Ishikawa (cell line): Measurements from ENCODE around the gene GALNT7.

Source experiments
- REST ChIP-seq: IDR thresholded peaks from 2 replicates; pipeline ENCODE4 v1.6.1; 2012; ENCODE audit warnings: low read depth, mild to moderate bottlenecking
- TEAD4 ChIP-seq: IDR thresholded peaks from 2 replicates; pipeline ENCODE4 v1.6.1; 2012

GRCh38 chr4:173138624-173139023, 30.0 kb upstream of the GALNT7 start:
- no peak for TF ChIP-seq TEAD4
- no peak for TF ChIP-seq REST
